Endothelial cell (in vitro differentiated cells): ENCODE results near the gene GSDME. TPM values are rescaled to one million over a fixed set of nuclear protein-coding genes. Genes with fewer than 3 reads are reported as not detected.

Source experiments
- DNase-seq: peaks from one replicate; pipeline ENCODE4 v3.0.0; 2021; ENCODE audit warnings: low spot score
- H3K27ac Mint-ChIP-seq: one replicate; pipeline ENCODE4 v1.8.0; 2021; ENCODE audit warnings: mixed read lengths, inconsistent platforms; ENCODE audit not compliant: unreplicated experiment
- H3K27me3 Mint-ChIP-seq: one replicate; pipeline ENCODE4 v1.8.0; 2021; ENCODE audit warnings: mild to moderate bottlenecking, moderate library complexity, mixed read lengths, inconsistent platforms; ENCODE audit not compliant: unreplicated experiment
- H3K36me3 Mint-ChIP-seq: one replicate; pipeline ENCODE4 v1.8.0; 2021; ENCODE audit warnings: mild to moderate bottlenecking, low read depth, mixed read lengths, inconsistent platforms; ENCODE audit not compliant: unreplicated experiment
- H3K4me1 Mint-ChIP-seq: one replicate; pipeline ENCODE4 v1.8.0; 2021; ENCODE audit warnings: mild to moderate bottlenecking, mixed read lengths, inconsistent platforms; ENCODE audit not compliant: unreplicated experiment
- H3K4me3 Mint-ChIP-seq: one replicate; pipeline ENCODE4 v1.8.0; 2021; ENCODE audit warnings: mild to moderate bottlenecking, mixed read lengths, inconsistent platforms; ENCODE audit not compliant: unreplicated experiment
- H3K9me3 Mint-ChIP-seq: one replicate; pipeline ENCODE4 v1.8.0; 2021; ENCODE audit warnings: mixed read lengths, inconsistent platforms; ENCODE audit not compliant: unreplicated experiment
- CTCF ChIP-seq: fragments of 200-600 bp; sonication (generic); IDR thresholded peaks from one replicate; pipeline ENCODE4 v1.5.0; 2021; ENCODE audit warnings: antibody characterized with exemption; ENCODE audit not compliant: unreplicated experiment
- total RNA-seq: library from RNA; stranded (reverse); fragmentation: NEBNext Ultra II Directional; extraction: Animal tissue kit (Norgen Biotek cat#: 25700); gene quantifications from one replicate; pipeline ENCODE4 v1.2.1, GENCODE V29; 2021; ENCODE audit not compliant: unreplicated experiment

GSDME gene
- total RNA-seq, 1 donor from 2014 or later = 4.4 TPM

GRCh38 chr7:24793982-24794648, 36.9 kb upstream of the GSDME start:
- peaks cover 8% of the 10 kb centered on the region for H3K4me1 Mint-ChIP-seq
- no peaks in the 10 kb centered on the region for H3K9me3 Mint-ChIP-seq
- no peak for TF ChIP-seq CTCF
- H3K27me3 Mint-ChIP-seq = peaks cover 1% of the 10 kb centered on the region
- DNase-seq = no peak
- no peak overlapping the region for H3K27ac Mint-ChIP-seq
- no peak overlapping the region for H3K4me3 Mint-ChIP-seq
- H3K36me3 Mint-ChIP-seq = peaks cover 4% of the 10 kb centered on the region

- H3K4me3 Mint-ChIP-seq = no peak overlapping the region
- H3K36me3 Mint-ChIP-seq = no peaks in the 10 kb centered on the region
- H3K4me1 Mint-ChIP-seq = peaks cover 1% of the 10 kb centered on the region
- TF ChIP-seq CTCF = no peak
- H3K27me3 Mint-ChIP-seq = no peaks in the 10 kb centered on the region
- no peak for DNase-seq
- H3K27ac Mint-ChIP-seq = no peak overlapping the region
- H3K9me3 Mint-ChIP-seq = peaks cover 5% of the 10 kb centered on the region
Observed at GRCh38 chr7:24788961-24789576, 31.8 kb upstream of the GSDME start.

GRCh38 chr7:24788075-24788474, 30.8 kb upstream of the GSDME start:
- TF ChIP-seq CTCF = peak; percentile 61
- peaks cover 7% of the 10 kb centered on the region for H3K36me3 Mint-ChIP-seq
- no peaks in the 10 kb centered on the region for H3K4me1 Mint-ChIP-seq
- H3K27me3 Mint-ChIP-seq = no peaks in the 10 kb centered on the region
- H3K4me3 Mint-ChIP-seq = no peak overlapping the region
- H3K9me3 Mint-ChIP-seq = peaks cover 5% of the 10 kb centered on the region
- no peak for DNase-seq
- H3K27ac Mint-ChIP-seq = no peak overlapping the region

GRCh38 chr7:24786941-24787340, 29.7 kb upstream of the GSDME start:
- no peak for DNase-seq
- peaks cover 5% of the 10 kb centered on the region for H3K9me3 Mint-ChIP-seq
- no peaks in the 10 kb centered on the region for H3K4me1 Mint-ChIP-seq
- H3K4me3 Mint-ChIP-seq = no peak overlapping the region
- no peaks in the 10 kb centered on the region for H3K27me3 Mint-ChIP-seq
- peaks cover 7% of the 10 kb centered on the region for H3K36me3 Mint-ChIP-seq
- no peak overlapping the region for H3K27ac Mint-ChIP-seq
- no peak for TF ChIP-seq CTCF

- DNase-seq = no peak
- Mint-ChIP-seq H3K9me3 (peaks cover 5% of the 10 kb centered on the region), H3K27ac (no peak overlapping the region), H3K4me1 (no peaks in the 10 kb centered on the region), H3K4me3 (no peak overlapping the region), H3K27me3 (no peaks in the 10 kb centered on the region), H3K36me3 (peaks cover 7% of the 10 kb centered on the region)
- TF ChIP-seq CTCF = no peak
Observed at GRCh38 chr7:24786306-24786705, 29.0 kb upstream of the GSDME start.
